GM18520 (cell line): ENCODE results near the gene CELF4.
A peak's percentile ranks its signal among the peaks of the same experiment; 100 is the strongest.

Experiments
- ATAC-seq: cut with Tn5 transposase; IDR thresholded peaks from one replicate; pipeline ENCODE4 v1.9.1; 2021; ENCODE audit not compliant: unreplicated experiment

The CELF4 gene

GRCh38 chr18:37548679-37549289 lies 16.8 kb downstream of the CELF4 start:
- no peak for ATAC-seq

GRCh38 chr18:37547196-37547827 lies 18.3 kb downstream of the CELF4 start:
- ATAC-seq: no peak

GRCh38 chr18:37546651-37547050 lies 18.9 kb downstream of the CELF4 start:
- no peak for ATAC-seq

DNA sequence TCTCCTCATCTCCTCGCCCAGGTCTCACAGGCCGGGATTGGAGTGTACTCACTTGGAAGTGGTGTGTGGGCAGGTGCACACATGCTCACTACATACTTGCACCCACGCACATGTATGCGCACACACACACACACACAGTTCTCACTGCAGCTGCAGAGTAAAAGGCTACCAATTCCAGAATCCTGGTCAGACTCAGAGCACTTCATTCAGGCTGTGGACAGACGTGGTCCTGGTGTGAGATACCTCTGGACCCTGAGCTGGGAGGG lies 19.4 kb downstream of the CELF4 start:
- ATAC-seq: no peak

GRCh38 chr18:37545461-37546271 lies 19.9 kb downstream of the CELF4 start:
- no peak for ATAC-seq

GRCh38 chr18:37544713-37545112 lies 20.9 kb downstream of the CELF4 start:
- ATAC-seq: no peak

DNA sequence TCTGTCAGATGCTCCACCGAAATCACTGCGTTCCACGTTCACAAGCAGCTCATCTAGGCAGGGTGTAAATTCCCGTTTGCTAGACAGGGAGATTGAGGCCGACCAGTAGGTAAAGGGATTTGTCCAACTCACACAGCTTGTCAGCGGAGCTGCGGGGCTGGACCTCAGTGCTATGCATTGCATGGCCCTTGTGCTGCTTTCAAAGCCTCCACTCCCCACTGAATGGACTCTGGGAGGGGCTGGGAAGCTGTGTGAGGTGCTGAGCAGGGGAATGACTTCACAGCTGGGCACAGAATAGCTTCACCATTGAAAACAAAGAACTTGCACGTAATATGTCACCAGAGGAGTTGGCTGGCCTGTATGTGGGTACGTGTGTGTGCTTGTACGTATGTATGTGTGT lies 21.4 kb downstream of the CELF4 start:
- no peak for ATAC-seq

DNA sequence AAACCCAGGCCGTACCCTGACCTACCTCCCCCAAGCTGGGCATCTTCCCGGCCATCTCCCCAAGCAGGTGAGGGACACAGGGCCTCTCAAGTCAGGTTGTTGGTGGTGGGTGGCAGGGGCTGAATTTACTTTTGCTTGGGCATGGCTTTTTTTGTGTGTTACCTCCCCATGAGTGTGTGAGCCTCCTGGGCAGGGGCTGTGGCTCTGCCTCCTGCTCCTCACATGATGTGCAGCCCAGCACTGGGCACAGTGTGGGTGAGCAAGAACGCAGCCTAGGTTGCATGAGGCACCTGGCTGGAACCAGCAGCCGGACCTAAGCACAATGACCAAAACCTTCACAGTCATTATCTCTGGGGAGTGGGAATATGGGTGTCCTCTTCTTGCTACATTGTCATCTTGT lies 22.3 kb downstream of the CELF4 start:
- ATAC-seq: no peak

- no peak for ATAC-seq
Measured at GRCh38 chr18:37541517-37541916, 24.1 kb downstream of the CELF4 start.

GRCh38 chr18:37540424-37541138 lies 25.0 kb downstream of the CELF4 start:
- ATAC-seq: no peak

GRCh38 chr18:37539236-37539635 lies 26.4 kb downstream of the CELF4 start:
- no peak for ATAC-seq

- ATAC-seq: no peak
Measured at GRCh38 chr18:37538526-37539205, 26.9 kb downstream of the CELF4 start.

- ATAC-seq: no peak
Measured at GRCh38 chr18:37537868-37538525, 27.6 kb downstream of the CELF4 start.

DNA sequence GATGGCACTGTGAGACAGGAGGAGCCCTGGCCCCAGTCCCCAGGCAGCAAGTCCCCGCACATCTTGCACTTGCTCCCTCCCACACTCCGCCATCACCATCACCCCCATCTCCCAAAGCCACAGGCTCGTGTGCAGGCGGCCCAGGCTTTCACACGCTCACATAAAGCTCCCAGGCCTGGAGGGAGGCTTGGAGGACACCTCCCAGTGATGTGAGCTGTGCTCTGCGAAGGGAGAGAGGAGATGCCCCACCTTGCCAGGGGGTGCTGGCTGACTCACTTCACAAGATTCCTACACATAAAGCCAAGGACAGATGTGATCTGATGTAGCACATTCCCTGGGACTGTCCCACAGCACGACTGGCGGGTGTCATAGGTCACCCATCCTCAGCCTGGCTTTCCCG lies 28.9 kb downstream of the CELF4 start:
- ATAC-seq: no peak

- no peak for ATAC-seq
Measured at GRCh38 chr18:37535968-37536367, 29.6 kb downstream of the CELF4 start.

DNA sequence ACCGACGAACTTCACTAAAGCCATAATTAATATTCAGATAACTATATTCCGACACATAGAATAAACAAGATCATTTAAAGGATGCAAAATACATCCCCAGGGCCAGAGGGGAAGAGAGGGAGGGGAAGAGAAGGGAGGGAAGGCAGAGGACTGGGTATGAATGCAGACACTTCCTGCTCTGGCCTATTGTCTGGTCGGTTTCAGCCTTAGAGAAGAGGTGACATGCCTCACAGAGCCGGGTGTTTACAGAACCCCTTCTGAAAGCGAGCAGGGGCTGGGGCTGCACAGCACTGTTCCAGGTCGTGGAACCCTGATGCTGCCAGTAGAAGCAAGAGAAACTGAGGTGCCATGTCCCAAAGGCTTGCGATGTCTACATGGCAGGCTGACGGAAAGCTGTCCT lies 31.0 kb downstream of the CELF4 start:
- no peak for ATAC-seq

GRCh38 chr18:37533647-37534584 lies 31.7 kb downstream of the CELF4 start:
- ATAC-seq: no peak

DNA sequence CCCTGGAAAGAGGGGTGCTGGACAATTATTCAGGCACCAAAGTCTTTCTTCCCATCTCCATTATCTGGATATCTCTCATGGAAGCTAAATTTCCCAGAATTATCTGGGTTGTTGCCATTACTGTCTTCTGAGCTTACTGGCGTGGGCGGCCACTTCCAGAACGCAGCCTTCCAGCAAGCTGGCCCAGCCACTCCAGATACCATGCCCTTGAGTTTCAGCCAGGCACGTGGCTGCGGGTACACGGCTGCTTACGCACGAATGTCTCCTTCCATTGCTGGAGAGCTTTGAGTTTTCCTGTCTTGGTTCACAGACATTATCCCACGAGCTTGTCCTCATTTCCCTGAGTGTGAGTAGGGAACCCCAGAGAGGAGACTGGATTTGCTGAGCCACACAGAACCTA lies 32.7 kb downstream of the CELF4 start:
- ATAC-seq: no peak

GRCh38 chr18:37529863-37530262 lies 35.7 kb downstream of the CELF4 start:
- ATAC-seq: peak; percentile 98

- no peak for ATAC-seq
Measured at GRCh38 chr18:37529296-37529695, 36.3 kb downstream of the CELF4 start.
